Breast epithelium (tissue), 3 donors: ENCODE measurements around the gene HDAC10.

ENCODE experiments used
- POLR2A ChIP-seq: fragments of 450-650 bp; IDR thresholded peaks from one replicate; pipeline ENCODE4 v1.6.1; 2016; ENCODE audit warnings: antibody characterized with exemption, mild to moderate bottlenecking, moderate library complexity
- TF ChIP-seq, protein P1 (sequence below), 3 donors: fragments of 450-650 bp; IDR thresholded peaks; one replicate each; pipeline ENCODE4 v1.5.1; 2016 to 2017; ENCODE audit warnings: antibody characterized with exemption in 3 of 3, mild to moderate bottlenecking in 3 of 3, moderate library complexity in 3 of 3

DNA sequence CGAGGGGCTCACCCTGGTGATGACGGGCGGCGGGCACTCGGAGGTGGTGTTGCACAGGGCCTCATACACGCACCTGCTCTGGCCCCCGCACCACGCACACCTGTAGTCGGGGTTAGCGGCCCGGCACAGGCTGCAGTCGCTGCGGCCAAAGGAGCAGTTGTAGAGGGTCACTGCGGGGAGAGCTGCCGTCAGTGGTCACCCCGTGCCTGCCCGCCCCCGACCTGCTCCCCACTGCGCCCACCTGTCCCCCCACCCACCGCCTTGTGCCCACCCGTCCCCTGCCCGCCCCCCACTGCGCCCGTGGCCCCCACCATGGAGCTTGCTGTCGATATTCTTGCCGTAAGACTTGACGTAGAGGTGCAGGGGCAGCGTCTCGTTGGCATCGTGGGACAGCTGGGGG lies 32.8 kb upstream of the HDAC10 start:
- TF ChIP-seq, protein P1, sequence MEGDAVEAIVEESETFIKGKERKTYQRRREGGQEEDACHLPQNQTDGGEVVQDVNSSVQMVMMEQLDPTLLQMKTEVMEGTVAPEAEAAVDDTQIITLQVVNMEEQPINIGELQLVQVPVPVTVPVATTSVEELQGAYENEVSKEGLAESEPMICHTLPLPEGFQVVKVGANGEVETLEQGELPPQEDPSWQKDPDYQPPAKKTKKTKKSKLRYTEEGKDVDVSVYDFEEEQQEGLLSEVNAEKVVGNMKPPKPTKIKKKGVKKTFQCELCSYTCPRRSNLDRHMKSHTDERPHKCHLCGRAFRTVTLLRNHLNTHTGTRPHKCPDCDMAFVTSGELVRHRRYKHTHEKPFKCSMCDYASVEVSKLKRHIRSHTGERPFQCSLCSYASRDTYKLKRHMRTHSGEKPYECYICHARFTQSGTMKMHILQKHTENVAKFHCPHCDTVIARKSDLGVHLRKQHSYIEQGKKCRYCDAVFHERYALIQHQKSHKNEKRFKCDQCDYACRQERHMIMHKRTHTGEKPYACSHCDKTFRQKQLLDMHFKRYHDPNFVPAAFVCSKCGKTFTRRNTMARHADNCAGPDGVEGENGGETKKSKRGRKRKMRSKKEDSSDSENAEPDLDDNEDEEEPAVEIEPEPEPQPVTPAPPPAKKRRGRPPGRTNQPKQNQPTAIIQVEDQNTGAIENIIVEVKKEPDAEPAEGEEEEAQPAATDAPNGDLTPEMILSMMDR (IDR thresholded peaks at IDR 0.05): no peak
- TF ChIP-seq POLR2A: no peak
